Peyer's patch (tissue), 4 donors: ENCODE results near the gene HSD17B7.
"Not testable (repeated sequence)": the region's sequence is repeated elsewhere in the genome, so short reads cannot be mapped to it uniquely, and the experiment has no call there.

ENCODE experiments used
- POLR2A ChIP-seq, 2 donors: fragments of 450-650 bp; IDR thresholded peaks; one replicate each; pipeline ENCODE4 v1.5.1; 2017; ENCODE audit warnings: antibody characterized with exemption in 2 of 2, mild to moderate bottlenecking in 2 of 2, moderate library complexity in 2 of 2
- TF ChIP-seq, protein P1 (sequence below), 6 experiments: fragments of 450-650 bp in 4 of 6; fragments of 200-600 bp in 2 of 6; sonication (generic) in 1 of 6; IDR thresholded peaks; one replicate each; pipeline ENCODE4 v1.5.1; 2017 to 2019; ENCODE audit warnings: antibody characterized with exemption in 6 of 6, mild to moderate bottlenecking in 3 of 6, moderate library complexity in 1 of 6

DNA sequence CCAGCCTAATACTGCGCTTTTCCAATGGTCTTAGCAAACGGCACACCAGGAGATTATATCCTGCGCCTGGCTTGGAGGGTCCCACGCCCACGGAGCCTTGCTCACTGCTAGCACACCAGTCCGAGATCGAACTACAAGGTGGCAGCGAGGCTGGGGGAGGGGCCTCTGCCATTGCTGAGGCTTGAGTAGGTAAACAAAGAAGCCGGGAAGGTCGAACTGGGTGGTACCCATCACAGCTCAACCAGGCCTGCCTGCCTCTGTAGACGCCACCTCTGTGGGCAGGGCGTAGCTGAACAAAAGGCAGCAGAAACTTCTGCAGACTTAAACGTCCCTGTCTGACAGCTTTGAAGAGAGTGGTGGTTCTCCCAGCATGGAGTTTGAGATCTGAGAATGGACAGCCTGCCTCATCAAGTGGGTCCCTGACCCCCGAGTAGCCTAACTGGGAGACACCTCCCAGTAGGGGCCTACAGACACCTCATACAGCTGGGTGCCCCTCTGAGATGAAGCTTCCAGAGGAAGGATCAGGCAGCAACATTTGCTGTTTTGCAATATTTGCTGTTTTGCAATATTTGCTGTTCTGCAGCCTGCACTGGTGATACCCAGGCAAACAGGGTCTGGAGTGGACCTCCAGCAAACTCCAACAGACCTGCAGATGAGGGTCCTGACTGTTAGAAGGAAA is 44.1 kb upstream of the HSD17B7 start:
- TF ChIP-seq, protein P1, sequence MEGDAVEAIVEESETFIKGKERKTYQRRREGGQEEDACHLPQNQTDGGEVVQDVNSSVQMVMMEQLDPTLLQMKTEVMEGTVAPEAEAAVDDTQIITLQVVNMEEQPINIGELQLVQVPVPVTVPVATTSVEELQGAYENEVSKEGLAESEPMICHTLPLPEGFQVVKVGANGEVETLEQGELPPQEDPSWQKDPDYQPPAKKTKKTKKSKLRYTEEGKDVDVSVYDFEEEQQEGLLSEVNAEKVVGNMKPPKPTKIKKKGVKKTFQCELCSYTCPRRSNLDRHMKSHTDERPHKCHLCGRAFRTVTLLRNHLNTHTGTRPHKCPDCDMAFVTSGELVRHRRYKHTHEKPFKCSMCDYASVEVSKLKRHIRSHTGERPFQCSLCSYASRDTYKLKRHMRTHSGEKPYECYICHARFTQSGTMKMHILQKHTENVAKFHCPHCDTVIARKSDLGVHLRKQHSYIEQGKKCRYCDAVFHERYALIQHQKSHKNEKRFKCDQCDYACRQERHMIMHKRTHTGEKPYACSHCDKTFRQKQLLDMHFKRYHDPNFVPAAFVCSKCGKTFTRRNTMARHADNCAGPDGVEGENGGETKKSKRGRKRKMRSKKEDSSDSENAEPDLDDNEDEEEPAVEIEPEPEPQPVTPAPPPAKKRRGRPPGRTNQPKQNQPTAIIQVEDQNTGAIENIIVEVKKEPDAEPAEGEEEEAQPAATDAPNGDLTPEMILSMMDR (IDR thresholded peaks at IDR 0.05) = not testable (repeated sequence)
- TF ChIP-seq POLR2A (IDR thresholded peaks at IDR 0.05) = not testable (repeated sequence)
